Kidney epithelial cell (primary cell): ENCODE results near the gene IFNA13. TPM values are rescaled to one million over a fixed set of nuclear protein-coding genes. Genes with fewer than 3 reads are reported as not detected.

ENCODE experiments used
- DNase-seq: peaks from one replicate; pipeline ENCODE4 v3.0.0-alpha.2; 2010; ENCODE audit warnings: low read depth
- H3K27me3 ChIP-seq: 2 replicates; pipeline ENCODE4 v1.6.0; 2011; ENCODE audit warnings: low read length; ENCODE audit not compliant: control insufficient read depth, insufficient read depth
- H3K36me3 ChIP-seq: 2 replicates; pipeline ENCODE4 v1.5.1; 2011; ENCODE audit warnings: low read length; ENCODE audit not compliant: control insufficient read depth, insufficient read depth
- H3K4me3 ChIP-seq: 2 replicates; pipeline ENCODE4 v1.5.1; 2011; ENCODE audit warnings: low read depth, mild to moderate bottlenecking, control low read depth, low read length
- total RNA-seq: library from RNA; depleted of rRNA; stranded (reverse); fragments of >200 nt; gene quantifications from 2 replicates; pipeline ENCODE4 v1.2.3, GENCODE V29; 2015
- TF ChIP-seq, protein P1 (sequence below): IDR thresholded peaks from 2 replicates; pipeline ENCODE4 v1.5.1; 2011; ENCODE audit warnings: mild to moderate bottlenecking, moderate library complexity, low read length, control low read depth, inconsistent platforms; ENCODE audit not compliant: insufficient read depth, poor library complexity, severe bottlenecking

The IFNA13 gene
- total RNA-seq, 1 donor from 2014 or later: not detected

DNA sequence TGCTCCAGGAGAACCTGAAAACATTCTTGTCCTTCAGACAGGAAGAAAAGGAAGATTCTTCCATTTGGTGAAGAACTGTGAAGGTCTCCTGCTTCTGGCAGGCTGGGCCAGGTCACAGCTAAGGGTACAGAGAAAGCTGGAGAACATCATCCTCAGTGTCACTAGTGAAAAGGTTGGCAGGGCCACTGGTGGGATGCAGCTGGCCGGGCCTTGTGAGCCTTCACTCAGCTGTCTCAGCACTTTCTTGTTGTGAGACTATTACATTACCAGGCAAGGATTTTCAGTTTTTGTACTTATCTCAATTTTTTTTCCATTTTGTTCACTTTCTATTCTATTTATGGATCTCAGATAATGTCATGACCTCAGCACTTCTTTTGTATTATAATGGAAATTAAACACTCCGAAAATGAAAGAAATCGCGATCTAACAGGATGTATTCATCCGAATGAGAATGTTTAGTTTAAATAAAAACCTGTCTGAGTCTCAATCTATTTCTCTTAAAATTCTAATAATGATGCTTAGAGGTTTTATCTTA lies 31.2 kb upstream of the IFNA13 start:
- Histone ChIP-seq H3K36me3 (no peaks in the 10 kb centered on the region), H3K4me3 (no peak overlapping the region), H3K27me3 (peaks cover 5% of the 10 kb centered on the region)
- TF ChIP-seq, protein P1, sequence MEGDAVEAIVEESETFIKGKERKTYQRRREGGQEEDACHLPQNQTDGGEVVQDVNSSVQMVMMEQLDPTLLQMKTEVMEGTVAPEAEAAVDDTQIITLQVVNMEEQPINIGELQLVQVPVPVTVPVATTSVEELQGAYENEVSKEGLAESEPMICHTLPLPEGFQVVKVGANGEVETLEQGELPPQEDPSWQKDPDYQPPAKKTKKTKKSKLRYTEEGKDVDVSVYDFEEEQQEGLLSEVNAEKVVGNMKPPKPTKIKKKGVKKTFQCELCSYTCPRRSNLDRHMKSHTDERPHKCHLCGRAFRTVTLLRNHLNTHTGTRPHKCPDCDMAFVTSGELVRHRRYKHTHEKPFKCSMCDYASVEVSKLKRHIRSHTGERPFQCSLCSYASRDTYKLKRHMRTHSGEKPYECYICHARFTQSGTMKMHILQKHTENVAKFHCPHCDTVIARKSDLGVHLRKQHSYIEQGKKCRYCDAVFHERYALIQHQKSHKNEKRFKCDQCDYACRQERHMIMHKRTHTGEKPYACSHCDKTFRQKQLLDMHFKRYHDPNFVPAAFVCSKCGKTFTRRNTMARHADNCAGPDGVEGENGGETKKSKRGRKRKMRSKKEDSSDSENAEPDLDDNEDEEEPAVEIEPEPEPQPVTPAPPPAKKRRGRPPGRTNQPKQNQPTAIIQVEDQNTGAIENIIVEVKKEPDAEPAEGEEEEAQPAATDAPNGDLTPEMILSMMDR: no peak
- no peak for DNase-seq

DNA sequence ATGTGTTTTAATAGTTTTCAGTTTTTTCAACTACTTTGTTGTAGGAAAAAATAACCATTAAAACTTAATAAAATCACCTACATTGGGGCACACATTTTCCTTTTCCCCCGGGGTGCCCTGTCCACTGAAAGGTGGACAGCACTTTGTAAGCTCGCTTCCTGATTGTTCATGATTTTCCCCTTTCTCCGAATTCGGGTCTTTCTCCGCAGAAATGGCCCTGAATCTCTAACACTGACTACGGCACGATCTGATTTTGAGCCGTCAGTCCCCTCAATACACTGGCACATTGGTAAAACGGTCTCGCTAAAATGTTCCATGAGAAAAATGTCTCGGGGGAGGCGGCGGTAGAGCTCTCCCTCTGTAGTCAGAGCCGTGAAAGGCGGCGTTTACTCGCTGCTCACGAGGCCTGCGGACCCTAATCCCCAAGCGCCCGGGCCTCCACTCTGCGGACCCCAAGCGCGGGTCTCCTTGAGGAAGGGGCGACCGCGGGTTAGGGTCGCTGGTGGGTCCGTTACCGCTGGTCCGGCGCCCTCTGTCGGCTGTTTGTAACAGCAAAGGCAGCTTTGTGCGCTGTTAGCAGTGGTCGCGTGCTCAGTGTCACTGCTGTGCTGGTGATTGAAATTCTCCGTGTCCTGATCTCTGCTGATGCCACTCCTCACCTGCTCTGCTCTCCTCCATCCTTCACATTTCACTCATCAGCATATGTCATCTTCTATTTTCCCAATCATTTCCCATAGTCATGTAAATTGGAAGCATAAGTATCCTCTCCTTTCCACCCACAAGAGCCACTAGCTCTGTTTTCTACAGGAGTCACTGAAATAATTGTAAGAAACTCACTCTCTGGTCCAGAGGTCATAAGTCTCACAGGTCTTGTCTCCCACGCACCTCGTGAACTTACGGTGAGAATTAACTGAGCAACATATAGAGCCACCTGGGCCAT lies 28.2 kb upstream of the IFNA13 start:
- TF ChIP-seq, protein P1: peak; percentile 96
- Histone ChIP-seq H3K4me3 (peak overlapping the region; percentile 57), H3K27me3 (peaks cover 5% of the 10 kb centered on the region), H3K36me3 (no peaks in the 10 kb centered on the region)
- no peak for DNase-seq

DNA sequence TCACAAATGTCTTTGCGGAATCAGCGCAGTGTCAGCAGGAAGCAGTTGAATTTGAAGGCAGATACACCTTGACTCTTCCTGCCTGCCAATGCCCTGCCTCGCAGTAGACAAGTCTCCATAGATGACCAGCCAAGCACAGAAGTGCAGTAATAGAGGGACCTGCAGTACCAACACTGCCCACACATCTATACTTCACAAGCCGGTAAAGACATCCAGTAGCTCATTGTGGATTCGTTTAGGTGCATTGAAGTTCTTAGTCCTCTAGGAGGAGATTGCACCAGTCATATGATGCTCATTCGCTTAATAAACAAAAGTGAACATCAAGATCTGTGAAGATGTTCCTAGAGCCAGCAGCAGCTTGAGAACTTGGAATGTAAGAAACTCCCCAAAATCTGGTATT lies 24.4 kb upstream of the IFNA13 start:
- TF ChIP-seq, protein P1: peak; percentile 33
- H3K4me3 ChIP-seq: no peak overlapping the region
- no peak for DNase-seq
- peaks cover 5% of the 10 kb centered on the region for H3K27me3 ChIP-seq
- no peaks in the 10 kb centered on the region for H3K36me3 ChIP-seq

DNA sequence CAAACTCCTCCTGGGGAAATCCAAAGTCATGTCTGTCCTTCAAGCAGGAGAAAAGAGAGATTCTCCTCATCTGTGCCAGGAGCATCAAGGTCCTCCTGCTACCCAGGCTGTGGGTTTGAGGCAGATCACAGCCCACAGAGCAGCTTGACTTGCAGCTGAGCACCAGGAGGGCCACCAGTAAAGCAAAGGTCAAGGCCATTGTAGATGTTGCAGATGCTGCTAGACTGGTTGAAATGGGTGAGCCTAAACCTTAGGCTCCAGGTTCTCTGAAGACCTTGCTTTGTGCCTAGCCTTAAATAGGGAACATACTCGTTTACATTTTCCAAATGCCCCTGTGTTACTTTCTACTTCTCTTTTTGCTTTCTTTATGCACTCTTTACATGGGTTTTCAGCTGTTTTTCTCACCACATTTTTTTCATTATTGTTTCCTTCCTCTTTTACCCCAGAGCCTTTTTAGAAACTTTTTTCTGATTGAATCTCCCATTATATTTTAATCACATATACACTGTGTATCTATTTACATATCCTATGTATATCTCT lies 17.3 kb upstream of the IFNA13 start, which contains the start of gene IFNA2:
IFNA2 (minus strand) TSS at position 268 of the 540 bp plus-strand sequence; CDS start at position 199, 69 bp downstream.
- TF ChIP-seq, protein P1: no peak
- no peaks in the 10 kb centered on the region for H3K27me3 ChIP-seq
- no peak within 1 kb of the TSS for H3K4me3 ChIP-seq
- no peaks in the 10 kb centered on the region for H3K36me3 ChIP-seq
- no peak for DNase-seq

DNA sequence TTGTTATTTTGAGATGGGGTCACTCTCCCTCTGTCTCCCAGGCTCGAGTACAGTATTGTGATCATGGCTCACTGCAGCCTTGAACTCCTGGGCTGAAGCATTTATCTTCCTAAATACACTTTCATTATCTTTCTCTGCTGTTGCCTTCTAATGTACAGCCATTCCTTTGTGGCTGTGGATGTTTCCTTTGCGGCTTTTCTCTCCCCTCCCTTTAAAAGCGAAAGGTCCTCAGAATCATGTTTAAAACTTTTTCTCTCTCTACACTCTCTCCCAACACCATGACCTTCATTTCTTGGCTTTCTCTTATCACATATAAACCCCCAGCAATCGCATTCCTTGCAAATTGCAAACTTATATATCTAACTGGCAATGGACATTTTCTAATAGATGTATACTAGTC lies 15.8 kb upstream of the IFNA13 start:
- DNase-seq: no peak
- TF ChIP-seq, protein P1: no peak
- Histone ChIP-seq H3K4me3 (no peak overlapping the region), H3K27me3 (no peaks in the 10 kb centered on the region), H3K36me3 (no peaks in the 10 kb centered on the region)
